ENCODE measurements around the gene MOAP1.

DNA sequence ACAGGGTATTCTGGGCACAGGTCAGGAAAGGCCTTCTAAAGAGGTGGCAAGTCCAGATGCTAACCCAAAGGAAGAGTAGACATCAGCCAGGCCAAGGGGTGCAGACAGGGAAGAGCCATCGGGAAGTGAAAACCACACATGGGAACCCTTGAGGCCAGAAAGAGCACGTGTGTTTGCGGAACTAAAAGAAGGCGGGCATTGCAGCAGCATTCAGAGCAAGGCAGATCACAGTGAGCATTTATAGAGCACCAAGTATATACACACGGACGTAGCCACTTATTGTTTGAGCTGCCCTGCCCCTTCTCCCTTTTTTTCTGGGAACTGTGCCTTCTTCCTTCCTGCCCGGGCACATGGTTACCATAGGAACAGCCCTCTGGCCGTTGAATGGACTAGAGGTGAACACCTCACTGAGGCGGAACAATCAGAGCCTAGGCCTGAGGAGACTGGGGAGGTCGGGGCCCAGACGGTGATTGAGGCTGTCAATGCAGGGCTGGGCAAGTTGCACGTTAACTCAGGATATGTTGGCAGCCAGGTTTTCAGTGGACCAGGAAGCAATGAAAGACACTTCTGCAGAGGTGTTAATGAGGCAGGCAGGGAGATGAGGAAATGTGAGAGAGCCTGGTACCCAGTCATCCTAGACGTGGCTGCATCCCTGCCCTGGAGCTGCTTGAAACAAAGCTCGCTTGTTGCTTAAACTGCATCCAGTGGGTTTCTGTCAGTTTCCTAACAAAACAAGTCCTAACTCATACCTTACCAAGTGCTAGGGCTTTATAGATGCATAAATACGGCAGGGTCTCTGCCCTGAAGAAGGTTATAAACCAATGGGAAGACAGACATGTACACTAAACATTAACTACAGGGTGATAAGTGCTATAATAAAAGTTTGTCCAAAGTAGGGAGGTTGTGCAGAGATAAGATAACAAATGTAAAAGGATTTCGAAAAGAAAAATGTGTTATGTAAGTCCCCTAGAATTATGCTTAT lies 34.2 kb downstream of the MOAP1 start:
- TF ChIP-seq, protein P1, sequence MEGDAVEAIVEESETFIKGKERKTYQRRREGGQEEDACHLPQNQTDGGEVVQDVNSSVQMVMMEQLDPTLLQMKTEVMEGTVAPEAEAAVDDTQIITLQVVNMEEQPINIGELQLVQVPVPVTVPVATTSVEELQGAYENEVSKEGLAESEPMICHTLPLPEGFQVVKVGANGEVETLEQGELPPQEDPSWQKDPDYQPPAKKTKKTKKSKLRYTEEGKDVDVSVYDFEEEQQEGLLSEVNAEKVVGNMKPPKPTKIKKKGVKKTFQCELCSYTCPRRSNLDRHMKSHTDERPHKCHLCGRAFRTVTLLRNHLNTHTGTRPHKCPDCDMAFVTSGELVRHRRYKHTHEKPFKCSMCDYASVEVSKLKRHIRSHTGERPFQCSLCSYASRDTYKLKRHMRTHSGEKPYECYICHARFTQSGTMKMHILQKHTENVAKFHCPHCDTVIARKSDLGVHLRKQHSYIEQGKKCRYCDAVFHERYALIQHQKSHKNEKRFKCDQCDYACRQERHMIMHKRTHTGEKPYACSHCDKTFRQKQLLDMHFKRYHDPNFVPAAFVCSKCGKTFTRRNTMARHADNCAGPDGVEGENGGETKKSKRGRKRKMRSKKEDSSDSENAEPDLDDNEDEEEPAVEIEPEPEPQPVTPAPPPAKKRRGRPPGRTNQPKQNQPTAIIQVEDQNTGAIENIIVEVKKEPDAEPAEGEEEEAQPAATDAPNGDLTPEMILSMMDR (IDR thresholded peaks at IDR 0.05): no peak
- no peak for TF ChIP-seq POLR2AphosphoS5 (IDR thresholded peaks at IDR 0.05; ENCODE audit: insufficient read depth in 1 of 2, low read depth in 1 of 2)
